HG02798 (cell line): ENCODE measurements around the gene CRYBB3.
"Not testable (repeated sequence)": the region's sequence is repeated elsewhere in the genome, so short reads cannot be mapped to it uniquely, and the experiment has no call there.

Source experiments
- ATAC-seq: cut with Tn5 transposase; IDR thresholded peaks from one replicate; pipeline ENCODE4 v1.9.1; 2021; ENCODE audit warnings: mild to moderate bottlenecking; ENCODE audit not compliant: unreplicated experiment, poor library complexity

CRYBB3 gene

GRCh38 chr22:25174156-25174887 is 25.3 kb upstream of the CRYBB3 start:
- ATAC-seq = no peak

GRCh38 chr22:25174888-25175411 is 24.7 kb upstream of the CRYBB3 start:
- no peak for ATAC-seq

DNA sequence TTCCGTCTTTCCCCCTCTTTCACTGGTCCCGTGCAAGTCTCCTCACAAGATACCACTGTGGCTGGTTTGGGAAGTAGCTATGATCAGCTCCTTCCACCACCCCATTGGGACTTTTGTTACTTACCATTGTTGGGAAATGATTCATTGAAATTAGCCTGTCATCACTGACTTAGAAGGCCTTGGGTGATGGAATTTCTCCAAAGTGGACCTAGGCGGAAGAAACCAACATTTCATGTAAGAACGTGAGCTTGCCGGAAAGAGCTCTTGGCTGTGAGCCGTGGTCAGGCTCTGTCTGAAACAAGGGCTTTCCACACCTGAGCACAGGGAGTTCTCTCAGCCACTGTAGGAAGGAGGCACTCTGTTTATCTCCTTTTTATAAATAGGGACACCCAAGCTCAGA is 23.5 kb upstream of the CRYBB3 start:
- no peak for ATAC-seq

GRCh38 chr22:25176799-25177198 is 22.9 kb upstream of the CRYBB3 start:
- ATAC-seq = no peak

DNA sequence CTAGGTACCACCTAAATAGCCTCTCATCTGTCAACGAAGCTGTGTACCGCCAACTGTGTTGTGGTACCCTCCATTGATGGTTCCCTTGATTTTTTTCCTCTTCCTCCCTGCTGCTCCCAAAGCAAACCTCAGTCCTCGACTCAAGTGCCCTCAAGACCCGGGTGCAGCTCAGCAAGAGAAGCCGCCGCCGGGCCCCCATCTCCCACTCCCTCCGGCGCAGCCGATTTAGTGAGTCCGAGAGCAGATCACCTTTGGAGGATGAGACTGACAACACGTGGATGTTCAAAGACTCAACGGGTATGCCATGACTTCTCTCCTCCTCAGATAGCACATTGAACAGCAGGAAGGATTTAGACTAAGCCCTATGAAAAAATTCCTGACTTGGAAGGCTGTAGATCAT is 22.4 kb upstream of the CRYBB3 start:
- no peak for ATAC-seq

DNA sequence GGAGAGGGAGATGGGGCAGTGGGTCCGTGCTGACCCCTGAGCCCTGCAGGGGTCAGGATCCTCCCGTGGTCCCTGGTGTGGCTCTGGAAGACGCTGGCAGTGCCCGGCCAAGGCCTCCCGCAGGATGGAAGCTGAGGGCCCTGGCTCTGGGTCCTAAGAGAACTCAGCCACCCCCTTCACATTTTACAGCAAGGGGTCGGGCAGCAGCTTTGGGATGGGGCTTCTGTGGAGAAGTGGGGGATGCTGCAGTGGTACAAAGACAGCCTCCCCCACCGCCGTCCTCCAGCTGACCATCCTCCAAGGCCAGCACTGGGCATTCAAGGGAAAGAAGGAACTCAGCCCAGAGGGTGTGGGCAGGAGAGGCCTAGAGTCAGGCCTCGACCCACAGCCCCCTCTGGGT is 21.8 kb upstream of the CRYBB3 start:
- ATAC-seq = no peak

- ATAC-seq = not testable (repeated sequence)
Measured at GRCh38 chr22:25178348-25178747, 21.3 kb upstream of the CRYBB3 start.

DNA sequence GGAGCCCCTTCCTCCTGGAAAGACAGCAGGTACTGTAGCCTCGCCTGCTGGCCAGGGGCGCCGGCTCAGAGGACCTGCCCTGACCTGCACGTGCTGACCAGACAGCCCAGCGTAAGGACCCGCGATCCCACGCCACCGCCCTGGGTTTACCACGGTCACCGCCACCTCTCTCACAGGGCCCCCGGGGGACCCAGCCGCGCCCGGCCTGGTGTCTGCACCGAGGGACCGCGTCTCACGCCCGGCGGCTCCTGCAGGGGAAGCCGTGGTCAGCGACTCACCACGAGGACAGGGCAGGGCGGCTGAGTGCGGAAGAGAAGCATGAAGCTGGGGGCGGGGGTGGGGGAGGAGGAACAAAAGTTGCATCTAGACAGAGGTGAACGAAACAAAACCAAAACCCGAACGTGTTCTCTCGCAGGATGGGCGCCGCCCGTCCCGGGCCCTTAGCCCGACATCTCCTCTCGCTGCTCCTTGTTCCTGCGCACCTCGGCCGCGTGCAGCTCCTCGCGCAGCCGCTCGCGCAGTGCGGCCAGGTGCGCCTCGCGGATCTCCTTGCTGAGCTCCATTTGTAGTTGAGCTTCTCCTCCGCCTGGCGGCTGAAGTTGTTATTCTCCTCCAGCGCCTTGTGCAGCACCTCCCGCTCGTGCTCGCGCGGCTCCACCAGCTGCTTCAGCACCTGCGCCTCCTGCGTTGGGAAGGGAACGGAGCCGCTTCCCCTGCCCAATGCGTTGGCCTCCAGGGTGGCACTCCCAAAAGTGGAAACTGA is 20.6 kb upstream of the CRYBB3 start:
- ATAC-seq = not testable (repeated sequence)

DNA sequence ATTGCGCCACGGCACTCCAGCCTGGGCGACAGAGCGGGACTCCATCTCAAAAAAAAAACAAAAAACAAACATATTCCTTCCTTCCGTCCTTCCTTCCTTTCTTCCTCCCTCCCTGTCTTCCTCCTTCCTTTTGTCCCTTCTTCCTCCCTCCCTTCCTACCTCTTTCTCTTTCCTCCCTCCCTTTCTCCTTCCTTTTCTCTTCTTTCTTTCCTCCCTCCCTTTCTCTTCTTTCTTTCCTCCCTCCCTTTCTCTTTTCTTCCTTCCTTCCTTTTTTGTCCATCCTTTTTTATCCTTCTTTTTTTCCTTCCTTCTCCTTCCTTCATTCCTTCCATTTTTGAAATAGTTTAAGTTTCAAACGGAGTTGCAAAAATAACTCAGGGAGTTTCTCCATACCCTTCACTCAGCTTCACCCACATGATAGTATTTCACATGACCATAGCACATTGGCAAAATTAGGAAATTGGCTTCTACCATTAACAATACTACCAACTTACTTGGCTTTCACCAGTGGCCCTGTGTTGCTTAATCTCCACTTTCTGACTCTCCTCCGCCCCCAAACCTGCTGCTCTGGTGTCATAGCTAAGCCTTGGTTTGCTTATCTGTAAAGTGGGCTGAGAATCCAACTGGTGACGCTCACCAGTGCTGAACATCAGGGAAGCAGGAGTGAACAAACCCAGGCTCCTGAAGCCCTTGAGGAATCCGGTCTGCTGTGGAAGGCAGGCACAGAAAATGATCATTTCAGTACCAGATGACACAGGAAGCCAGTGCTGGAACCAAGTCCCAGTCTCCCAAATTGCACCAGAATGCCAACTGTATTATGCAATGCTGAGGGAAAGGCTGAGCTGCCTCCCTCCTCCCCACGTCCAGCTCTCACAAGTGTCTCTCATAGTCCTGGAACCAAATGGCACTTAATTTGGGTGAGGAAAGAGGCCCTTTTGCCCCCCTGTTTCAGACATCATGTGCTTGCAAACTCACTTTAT is 17.2 kb upstream of the CRYBB3 start:
- no peak for ATAC-seq

DNA sequence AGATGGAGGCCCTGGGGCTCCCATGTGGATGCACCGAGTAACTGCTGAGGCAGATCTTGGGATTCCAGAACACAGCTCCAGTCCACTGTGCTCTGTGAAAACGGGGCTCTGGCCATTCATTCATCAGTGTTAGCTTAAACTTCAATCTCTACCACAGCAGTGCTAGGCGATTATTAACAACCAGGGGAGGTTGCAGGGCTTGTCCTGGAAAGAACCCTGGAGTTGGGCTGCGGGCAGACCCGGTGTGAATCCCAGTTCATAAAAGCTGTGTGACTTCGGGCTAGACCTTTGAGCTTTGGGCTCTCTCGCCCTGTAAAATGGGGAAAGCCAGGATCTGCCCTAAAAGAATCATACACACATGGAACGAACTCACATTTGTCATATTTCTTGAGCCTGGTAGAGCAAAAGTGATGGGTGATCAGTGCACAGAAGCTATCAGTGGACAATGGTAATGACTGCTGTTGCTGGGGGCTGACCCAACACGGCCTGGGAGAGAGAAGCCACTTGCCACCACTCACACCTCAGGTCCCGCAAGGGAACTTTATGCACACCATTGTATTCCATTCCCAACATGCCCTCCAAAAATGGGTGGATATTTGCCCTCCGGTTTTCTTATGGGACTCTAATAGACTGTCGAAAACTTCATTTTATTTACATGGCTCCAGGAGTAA is 15.6 kb upstream of the CRYBB3 start:
- no peak for ATAC-seq

GRCh38 chr22:25186140-25186539 is 13.5 kb upstream of the CRYBB3 start:
- ATAC-seq = no peak

GRCh38 chr22:25187469-25187868 is 12.2 kb upstream of the CRYBB3 start:
- ATAC-seq = no peak

DNA sequence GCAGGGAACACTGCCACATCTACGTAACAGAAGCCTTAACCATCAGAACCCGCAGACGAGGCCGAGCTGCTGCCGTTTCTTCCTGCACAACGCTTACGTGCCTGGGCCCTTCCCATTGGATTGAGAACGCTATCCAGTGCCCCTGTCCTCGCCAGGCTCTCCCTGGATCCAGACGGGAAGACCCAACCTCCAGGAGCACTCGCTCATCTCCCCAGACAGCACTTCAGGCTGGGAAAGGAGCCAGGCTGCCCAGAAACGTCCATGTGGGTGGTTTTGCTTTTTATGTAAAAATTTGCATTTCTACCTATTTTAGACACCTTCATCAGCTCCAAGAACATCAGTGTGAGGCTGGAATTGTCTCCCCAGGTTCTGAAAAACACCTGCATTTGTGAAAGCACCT is 7.3 kb upstream of the CRYBB3 start:
- no peak for ATAC-seq

GRCh38 chr22:25193130-25193529 is 6.5 kb upstream of the CRYBB3 start:
- no peak for ATAC-seq

GRCh38 chr22:25193548-25193947 is 6.1 kb upstream of the CRYBB3 start:
- no peak for ATAC-seq

DNA sequence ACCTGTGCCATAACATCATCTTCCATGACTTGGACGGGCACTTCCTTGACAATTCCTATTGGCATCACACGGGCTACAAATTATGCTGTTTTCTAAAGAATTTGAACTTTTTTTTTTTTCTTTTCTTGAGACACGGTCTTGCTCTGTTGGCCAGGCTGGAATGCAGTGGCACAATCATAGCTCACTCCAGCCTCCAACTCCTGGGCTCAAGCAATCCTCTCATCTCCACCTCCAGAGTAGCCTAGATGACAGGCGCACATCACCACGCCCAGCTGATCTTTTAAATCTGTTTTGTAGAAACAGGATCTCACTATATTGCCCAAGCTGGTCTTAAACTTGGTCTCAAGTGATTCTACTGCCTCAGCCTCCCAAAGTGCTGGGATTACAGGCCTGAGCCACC is 3.3 kb upstream of the CRYBB3 start:
- ATAC-seq = no peak

DNA sequence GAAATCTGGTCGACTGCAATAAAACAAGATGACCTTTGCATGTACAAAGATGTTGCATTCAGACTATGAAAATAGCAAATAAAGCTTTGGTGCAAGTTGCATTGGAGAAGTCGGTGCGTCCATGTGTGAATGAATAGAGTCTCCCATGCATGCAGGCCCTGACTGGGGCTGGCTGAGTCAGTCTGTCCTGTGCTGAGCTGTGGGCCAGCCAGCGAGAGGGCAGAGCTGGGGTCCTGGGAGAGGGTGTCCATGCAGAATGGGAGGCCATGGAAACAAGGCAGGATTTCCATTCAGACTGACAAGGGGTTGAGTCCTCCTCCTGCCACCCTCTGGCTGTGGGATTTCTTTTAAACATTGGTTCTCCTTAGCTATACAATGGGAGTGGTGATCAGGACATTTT is 2.3 kb upstream of the CRYBB3 start:
- ATAC-seq = no peak

- ATAC-seq = no peak
Measured at GRCh38 chr22:25200967-25201366, 1.3 kb downstream of the CRYBB3 start.

- ATAC-seq = no peak
Measured at GRCh38 chr22:25201557-25202273, 2.1 kb downstream of the CRYBB3 start.
